Astrocyte (in vitro differentiated cells and primary cell): Measurements from ENCODE around the gene LRTM2. TPM values are rescaled to one million over a fixed set of nuclear protein-coding genes. Genes with fewer than 3 reads are reported as not detected.

Experiments used
- DNase-seq: peaks from one replicate; pipeline ENCODE4 v3.0.0-alpha.2; 2010; ENCODE audit warnings: low read depth
- FAIRE-seq: peaks from 2 replicates; lab custom pipeline; 2011; peaks lifted over from hg19 to GRCh38; lab: Jason Lieb, UNC
- H2AFZ ChIP-seq: 2 replicates; pipeline ENCODE4 v1.6.0; 2012; ENCODE audit warnings: low read depth, low read length, inconsistent platforms
- H3K27ac ChIP-seq: 2 replicates; pipeline ENCODE4 v1.5.1; 2011; ENCODE audit warnings: low read depth, low read length, inconsistent platforms
- H3K27me3 ChIP-seq: 2 replicates; pipeline ENCODE4 v1.6.0; 2011; ENCODE audit warnings: low read length, inconsistent platforms; ENCODE audit not compliant: insufficient read depth
- H3K36me3 ChIP-seq: 2 replicates; pipeline ENCODE4 v1.5.1; 2011; ENCODE audit warnings: low read length, inconsistent platforms; ENCODE audit not compliant: insufficient read depth
- H3K4me1 ChIP-seq: 2 replicates; pipeline ENCODE4 v1.5.1; 2011; ENCODE audit warnings: low read length, inconsistent platforms; ENCODE audit not compliant: insufficient read depth
- H3K4me2 ChIP-seq: 2 replicates; pipeline ENCODE4 v1.6.0; 2012; ENCODE audit warnings: low read length, inconsistent platforms
- H3K4me3 ChIP-seq: 2 replicates; pipeline ENCODE4 v1.5.1; 2011; ENCODE audit warnings: low read depth, mild to moderate bottlenecking, low read length, inconsistent platforms; ENCODE audit not compliant: insufficient read depth
- H3K79me2 ChIP-seq: 2 replicates; pipeline ENCODE4 v1.6.0; 2012; ENCODE audit warnings: mild to moderate bottlenecking, low read length, inconsistent platforms; ENCODE audit not compliant: insufficient read depth
- H3K9ac ChIP-seq: 2 replicates; pipeline ENCODE4 v1.6.0; 2012; ENCODE audit warnings: mild to moderate bottlenecking, low read length, inconsistent platforms
- H3K9me3 ChIP-seq: 2 replicates; pipeline ENCODE4 v1.5.1; 2012; ENCODE audit warnings: low read depth, mild to moderate bottlenecking, low read length, inconsistent platforms; ENCODE audit not compliant: insufficient read depth
- H4K20me1 ChIP-seq: 2 replicates; pipeline ENCODE4 v1.6.0; 2012; ENCODE audit warnings: low read length, inconsistent platforms; ENCODE audit not compliant: insufficient read depth
- H3K27ac Mint-ChIP-seq: one replicate; pipeline ENCODE4 v1.8.0; 2021; ENCODE audit warnings: mild to moderate bottlenecking, mixed read lengths; ENCODE audit not compliant: unreplicated experiment
- H3K27me3 Mint-ChIP-seq: one replicate; pipeline ENCODE4 v1.8.0; 2021; ENCODE audit warnings: low read depth, mixed read lengths; ENCODE audit not compliant: unreplicated experiment
- H3K36me3 Mint-ChIP-seq: one replicate; pipeline ENCODE4 v1.8.0; 2021; ENCODE audit warnings: low read depth, mixed read lengths; ENCODE audit not compliant: unreplicated experiment
- H3K4me1 Mint-ChIP-seq: one replicate; pipeline ENCODE4 v1.8.0; 2021; ENCODE audit warnings: low read depth, mixed read lengths; ENCODE audit not compliant: unreplicated experiment
- H3K4me3 Mint-ChIP-seq: one replicate; pipeline ENCODE4 v1.8.0; 2021; ENCODE audit warnings: mild to moderate bottlenecking, moderate library complexity, mixed read lengths; ENCODE audit not compliant: unreplicated experiment
- H3K9me3 Mint-ChIP-seq: one replicate; pipeline ENCODE4 v1.8.0; 2021; ENCODE audit warnings: mild to moderate bottlenecking, mixed read lengths; ENCODE audit not compliant: unreplicated experiment
- EZH2 ChIP-seq: IDR thresholded peaks from 2 replicates; pipeline ENCODE4 v1.6.1; 2012; ENCODE audit warnings: mild to moderate bottlenecking, low read length, inconsistent platforms; ENCODE audit not compliant: insufficient read depth
- total RNA-seq: library from RNA; stranded (reverse); gene quantifications from 2 replicates; pipeline ENCODE4 v1.2.1, GENCODE V29; 2021
- TF ChIP-seq, protein P1 (sequence below): IDR thresholded peaks from 2 replicates; pipeline ENCODE4 v1.5.1; 2011; ENCODE audit warnings: low read depth, mild to moderate bottlenecking, inconsistent platforms, low read length, moderate library complexity; ENCODE audit not compliant: insufficient read depth

The LRTM2 gene
- total RNA-seq, 1 donor from 2014 or later, result not detected

GRCh38 chr12:1782215-1782614, 38.1 kb upstream of the LRTM2 start:
- Histone ChIP-seq H3K4me1 (peaks cover 20% of the 10 kb centered on the region), H2AFZ (no peak overlapping the region), H3K36me3 (peaks cover 12% of the 10 kb centered on the region), H3K4me2 (no peak overlapping the region), H3K9me3 (no peaks in the 10 kb centered on the region), H3K27ac (no peak overlapping the region), H3K79me2 (no peaks in the 10 kb centered on the region), H3K9ac (no peak overlapping the region), H4K20me1 (peaks cover 24% of the 10 kb centered on the region), H3K27me3 (no peaks in the 10 kb centered on the region), H3K4me3 (no peak overlapping the region)
- TF ChIP-seq, protein P1, sequence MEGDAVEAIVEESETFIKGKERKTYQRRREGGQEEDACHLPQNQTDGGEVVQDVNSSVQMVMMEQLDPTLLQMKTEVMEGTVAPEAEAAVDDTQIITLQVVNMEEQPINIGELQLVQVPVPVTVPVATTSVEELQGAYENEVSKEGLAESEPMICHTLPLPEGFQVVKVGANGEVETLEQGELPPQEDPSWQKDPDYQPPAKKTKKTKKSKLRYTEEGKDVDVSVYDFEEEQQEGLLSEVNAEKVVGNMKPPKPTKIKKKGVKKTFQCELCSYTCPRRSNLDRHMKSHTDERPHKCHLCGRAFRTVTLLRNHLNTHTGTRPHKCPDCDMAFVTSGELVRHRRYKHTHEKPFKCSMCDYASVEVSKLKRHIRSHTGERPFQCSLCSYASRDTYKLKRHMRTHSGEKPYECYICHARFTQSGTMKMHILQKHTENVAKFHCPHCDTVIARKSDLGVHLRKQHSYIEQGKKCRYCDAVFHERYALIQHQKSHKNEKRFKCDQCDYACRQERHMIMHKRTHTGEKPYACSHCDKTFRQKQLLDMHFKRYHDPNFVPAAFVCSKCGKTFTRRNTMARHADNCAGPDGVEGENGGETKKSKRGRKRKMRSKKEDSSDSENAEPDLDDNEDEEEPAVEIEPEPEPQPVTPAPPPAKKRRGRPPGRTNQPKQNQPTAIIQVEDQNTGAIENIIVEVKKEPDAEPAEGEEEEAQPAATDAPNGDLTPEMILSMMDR, result no peak
- TF ChIP-seq EZH2, result no peak
- H3K9me3 Mint-ChIP-seq, result no peaks in the 10 kb centered on the region
- no peak for FAIRE-seq
- DNase-seq, result no peak
- no peaks in the 10 kb centered on the region for H3K27me3 Mint-ChIP-seq
- H3K27ac Mint-ChIP-seq, result no peak overlapping the region
- H3K36me3 Mint-ChIP-seq, result peaks cover 10% of the 10 kb centered on the region
- H3K4me1 Mint-ChIP-seq, result peaks cover 33% of the 10 kb centered on the region
- H3K4me3 Mint-ChIP-seq, result no peak overlapping the region

GRCh38 chr12:1787714-1788113, 32.7 kb upstream of the LRTM2 start:
- no peaks in the 10 kb centered on the region for H3K4me1 ChIP-seq
- no peak overlapping the region for H3K4me2 ChIP-seq
- no peak overlapping the region for H3K4me3 Mint-ChIP-seq
- H3K36me3 Mint-ChIP-seq, result peaks cover 15% of the 10 kb centered on the region
- TF ChIP-seq, protein P1, result no peak
- TF ChIP-seq EZH2, result no peak
- H3K27ac Mint-ChIP-seq, result no peak overlapping the region
- peaks cover 6% of the 10 kb centered on the region for H3K36me3 ChIP-seq
- H3K9ac ChIP-seq, result no peak overlapping the region
- H3K4me3 ChIP-seq, result no peak overlapping the region
- H3K27me3 Mint-ChIP-seq, result no peaks in the 10 kb centered on the region
- no peak overlapping the region for H2AFZ ChIP-seq
- H3K4me1 Mint-ChIP-seq, result peaks cover 5% of the 10 kb centered on the region
- H3K79me2 ChIP-seq, result no peaks in the 10 kb centered on the region
- DNase-seq (no peak), FAIRE-seq (no peak)
- H3K9me3 ChIP-seq, result no peaks in the 10 kb centered on the region
- H3K9me3 Mint-ChIP-seq, result no peaks in the 10 kb centered on the region
- H3K27me3 ChIP-seq, result no peaks in the 10 kb centered on the region
- no peak overlapping the region for H3K27ac ChIP-seq
- peaks cover 16% of the 10 kb centered on the region for H4K20me1 ChIP-seq

DNA sequence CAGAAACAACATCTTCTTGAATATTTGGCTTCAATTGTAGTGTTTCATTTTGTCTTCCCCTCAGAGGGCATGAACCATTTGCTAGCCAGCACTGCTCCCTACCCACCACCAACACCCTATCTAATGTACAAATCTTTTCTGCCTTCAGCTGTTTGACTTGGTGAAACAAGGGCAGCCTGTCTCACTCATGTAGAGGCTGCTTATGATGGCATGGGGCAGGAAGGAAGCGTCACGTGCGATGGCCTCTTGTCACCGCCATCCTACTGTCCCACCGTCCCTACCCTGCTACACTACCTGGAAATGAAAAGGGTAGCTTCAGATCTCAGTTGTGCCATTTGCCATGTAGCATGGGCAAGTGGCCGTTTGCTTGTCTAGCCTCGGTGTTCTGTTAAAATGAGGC, 29.9 kb upstream of the LRTM2 start:
- no peaks in the 10 kb centered on the region for H3K9me3 ChIP-seq
- H3K79me2 ChIP-seq, result no peaks in the 10 kb centered on the region
- peaks cover 13% of the 10 kb centered on the region for H4K20me1 ChIP-seq
- no peak overlapping the region for H3K9ac ChIP-seq
- H3K27ac ChIP-seq, result no peak overlapping the region
- H3K27me3 Mint-ChIP-seq, result no peaks in the 10 kb centered on the region
- peaks cover 6% of the 10 kb centered on the region for H3K36me3 ChIP-seq
- H3K27me3 ChIP-seq, result no peaks in the 10 kb centered on the region
- no peaks in the 10 kb centered on the region for H3K4me1 ChIP-seq
- H3K9me3 Mint-ChIP-seq, result no peaks in the 10 kb centered on the region
- H3K4me1 Mint-ChIP-seq, result no peaks in the 10 kb centered on the region
- no peak overlapping the region for H3K27ac Mint-ChIP-seq
- no peak overlapping the region for H3K4me3 Mint-ChIP-seq
- TF ChIP-seq, protein P1, result no peak
- no peak for TF ChIP-seq EZH2
- peaks cover 12% of the 10 kb centered on the region for H3K36me3 Mint-ChIP-seq
- no peak overlapping the region for H2AFZ ChIP-seq
- DNase-seq (no peak), FAIRE-seq (no peak)
- no peak overlapping the region for H3K4me2 ChIP-seq
- no peak overlapping the region for H3K4me3 ChIP-seq
